Measurements from ENCODE around the gene FAM180B. TPM values are rescaled to one million over a fixed set of nuclear protein-coding genes. Genes with fewer than 3 reads are reported as not detected.

The FAM180B gene
- total RNA-seq (under 1 TPM in 2 of 4 donors, not detected in 2; 0.15 to 0.26 TPM), polyA plus RNA-seq (under 1 TPM; 0.04 to 0.51 (median 0.08) TPM)
- long read RNA-seq, donor 1 = 0 reads
- long read RNA-seq, donor 2 = 0 reads

- no peak for TF ChIP-seq CTCF (IDR thresholded peaks at IDR 0.05)
- DNase-seq (peak in 1 of 2 donors; percentile 36), ATAC-seq (peak in 1 of 4 donors; percentile 14)
- Histone ChIP-seq H3K27me3 (ENCODE audit: insufficient read depth in 3 of 3, low read length in 2 of 3) (peaks cover 0 to 19% (median 8%) of the 10 kb centered on the region in 3 donors), H3K4me3 (no peak within 1 kb of the TSS), H3K4me1 (no peaks in the 10 kb centered on the region), H3K27ac (no peak within 1 kb of the TSS), H3K36me3 (ENCODE audit: insufficient read depth in 1 of 2, low read depth in 1 of 2) (peaks cover 16 to 45% of the 10 kb centered on the region in 2 donors), H3K9me3 (no peaks in the 10 kb centered on the region)
- WGBS, 3 donors = 50 to 59% (median 52%) methylated on average over 12 of the region's 12 CpGs
- intact Hi-C loops (cut with DNase I) = no loop called here
Observed at GRCh38 chr11:47586098-47586855, at the start of gene FAM180B. FAM180B (plus strand) TSS chr11:47586678; CDS start chr11:47586769, 91 bp downstream.

GRCh38 chr11:47536915-47537314 is 49.6 kb upstream of the FAM180B start:
- no peak for TF ChIP-seq CTCF (IDR thresholded peaks at IDR 0.05)
- Histone ChIP-seq H3K36me3 (ENCODE audit: insufficient read depth in 1 of 2, low read depth in 1 of 2) (peaks cover 0 to 7% of the 10 kb centered on the region in 2 donors), H3K4me1 (peaks cover 85% of the 10 kb centered on the region), H3K27me3 (ENCODE audit: insufficient read depth in 3 of 3, low read length in 2 of 3) (no peaks in the 10 kb centered on the region), H3K4me3 (no peak overlapping the region), H3K9me3 (no peaks in the 10 kb centered on the region), H3K27ac (no peak overlapping the region)
- ATAC-seq (no peak), DNase-seq (no peak)
- intact Hi-C loops (cut with DNase I) = no loop called here
- WGBS, 3 donors = 72 to 82% (median 77%) methylated on average over 1 to 3 of the region's 3 CpGs

GRCh38 chr11:47538741-47539565 is 47.5 kb upstream of the FAM180B start:
- DNase-seq (no peak), ATAC-seq (no peak)
- H3K27ac ChIP-seq = peak overlapping the region; percentile 64
- H3K9me3 ChIP-seq = no peaks in the 10 kb centered on the region
- 75 to 85% (median 85%) methylated on average over 10 of the region's 10 CpGs for WGBS, 3 donors
- H3K36me3 ChIP-seq (ENCODE audit: insufficient read depth in 1 of 2, low read depth in 1 of 2) = peaks cover 0 to 7% of the 10 kb centered on the region in 2 donors
- TF ChIP-seq CTCF (IDR thresholded peaks at IDR 0.05) = no peak
- no peak overlapping the region for H3K4me3 ChIP-seq
- peaks cover 74% of the 10 kb centered on the region for H3K4me1 ChIP-seq
- no peaks in the 10 kb centered on the region for H3K27me3 ChIP-seq (ENCODE audit: insufficient read depth in 3 of 3, low read length in 2 of 3)
- intact Hi-C loops (cut with DNase I) = no loop called here

GRCh38 chr11:47539681-47540039 is 46.8 kb upstream of the FAM180B start:
- Histone ChIP-seq H3K4me1 (peaks cover 74% of the 10 kb centered on the region), H3K36me3 (ENCODE audit: insufficient read depth in 1 of 2, low read depth in 1 of 2) (peaks cover 0 to 7% of the 10 kb centered on the region in 2 donors), H3K27me3 (ENCODE audit: insufficient read depth in 3 of 3, low read length in 2 of 3) (no peaks in the 10 kb centered on the region), H3K27ac (peak overlapping the region; percentile 64), H3K9me3 (no peaks in the 10 kb centered on the region), H3K4me3 (peak overlapping the region; percentile 9)
- intact Hi-C loops (cut with DNase I) = no loop called here
- ATAC-seq (no peak), DNase-seq (no peak)
- WGBS, 3 donors = 12 to 26% (median 15%) methylated on average over 2 of the region's 2 CpGs
- TF ChIP-seq CTCF (IDR thresholded peaks at IDR 0.05) = no peak
